HCT116 (cell line): ENCODE measurements around the gene CIART.

Source experiments
- CEBPB ChIP-seq: IDR thresholded peaks from 2 replicates; pipeline ENCODE4 v1.6.1; 2012; ENCODE audit warnings: low read depth
- EGR1 ChIP-seq: IDR thresholded peaks from 2 replicates; pipeline ENCODE4 v1.6.1; 2012; ENCODE audit warnings: low read depth
- EZH2 ChIP-seq: fragments of 200-600 bp; sonication (generic); IDR thresholded peaks from 2 replicates; pipeline ENCODE4 v1.6.1; 2017; ENCODE audit warnings: antibody characterized with exemption, mixed run types
- JUND ChIP-seq: IDR thresholded peaks from 2 replicates; pipeline ENCODE4 v1.6.1; 2012
- MAX ChIP-seq: IDR thresholded peaks from 2 replicates; pipeline ENCODE4 v1.6.1; 2012
- POLR2A ChIP-seq: IDR thresholded peaks from 2 replicates; pipeline ENCODE4 v1.7.0; 2011; ENCODE audit warnings: borderline replicate concordance; ENCODE audit not compliant: insufficient read depth, insufficient read length; ENCODE audit errors: extremely low read depth
- SP1 ChIP-seq: IDR thresholded peaks from 2 replicates; pipeline ENCODE4 v1.6.1; 2012; ENCODE audit warnings: low read depth
- SRF ChIP-seq: IDR thresholded peaks from 2 replicates; pipeline ENCODE4 v1.6.1; 2012; ENCODE audit warnings: low read depth
- YY1 ChIP-seq: IDR thresholded peaks from 2 replicates; pipeline ENCODE4 v1.6.1; 2011; ENCODE audit warnings: low read length, low read depth, moderate library complexity, mild to moderate bottlenecking; ENCODE audit not compliant: insufficient replicate concordance; ENCODE audit errors: extremely low read depth
- TF ChIP-seq, protein P1 (sequence below): IDR thresholded peaks from 2 replicates; pipeline ENCODE4 v1.6.1; 2012; ENCODE audit warnings: low read depth
- TF ChIP-seq, protein P2 (sequence below), 3 experiments: fragments of 200-600 bp in 1 of 3; sonication (generic) in 1 of 3; IDR thresholded peaks in 2 of 3; conservative IDR thresholded peaks in 1 of 3; 2 replicates each; pipeline ENCODE4 v1.5.1; 2012 to 2017; ENCODE audit warnings: low read depth in 2 of 3, low read length in 2 of 3, antibody characterized with exemption in 1 of 3, borderline replicate concordance in 1 of 3, control low read depth in 1 of 3, mild to moderate bottlenecking in 1 of 3, mixed read lengths in 1 of 3, mixed run types in 1 of 3, moderate library complexity in 1 of 3; ENCODE audit not compliant: insufficient read depth in 1 of 3

- TF ChIP-seq EZH2 (no peak), POLR2A (no peak), MAX (no peak), YY1 (no peak), SRF (no peak), JUND (no peak), SP1 (no peak), CEBPB (no peak), EGR1 (no peak)
- TF ChIP-seq, protein P1, sequence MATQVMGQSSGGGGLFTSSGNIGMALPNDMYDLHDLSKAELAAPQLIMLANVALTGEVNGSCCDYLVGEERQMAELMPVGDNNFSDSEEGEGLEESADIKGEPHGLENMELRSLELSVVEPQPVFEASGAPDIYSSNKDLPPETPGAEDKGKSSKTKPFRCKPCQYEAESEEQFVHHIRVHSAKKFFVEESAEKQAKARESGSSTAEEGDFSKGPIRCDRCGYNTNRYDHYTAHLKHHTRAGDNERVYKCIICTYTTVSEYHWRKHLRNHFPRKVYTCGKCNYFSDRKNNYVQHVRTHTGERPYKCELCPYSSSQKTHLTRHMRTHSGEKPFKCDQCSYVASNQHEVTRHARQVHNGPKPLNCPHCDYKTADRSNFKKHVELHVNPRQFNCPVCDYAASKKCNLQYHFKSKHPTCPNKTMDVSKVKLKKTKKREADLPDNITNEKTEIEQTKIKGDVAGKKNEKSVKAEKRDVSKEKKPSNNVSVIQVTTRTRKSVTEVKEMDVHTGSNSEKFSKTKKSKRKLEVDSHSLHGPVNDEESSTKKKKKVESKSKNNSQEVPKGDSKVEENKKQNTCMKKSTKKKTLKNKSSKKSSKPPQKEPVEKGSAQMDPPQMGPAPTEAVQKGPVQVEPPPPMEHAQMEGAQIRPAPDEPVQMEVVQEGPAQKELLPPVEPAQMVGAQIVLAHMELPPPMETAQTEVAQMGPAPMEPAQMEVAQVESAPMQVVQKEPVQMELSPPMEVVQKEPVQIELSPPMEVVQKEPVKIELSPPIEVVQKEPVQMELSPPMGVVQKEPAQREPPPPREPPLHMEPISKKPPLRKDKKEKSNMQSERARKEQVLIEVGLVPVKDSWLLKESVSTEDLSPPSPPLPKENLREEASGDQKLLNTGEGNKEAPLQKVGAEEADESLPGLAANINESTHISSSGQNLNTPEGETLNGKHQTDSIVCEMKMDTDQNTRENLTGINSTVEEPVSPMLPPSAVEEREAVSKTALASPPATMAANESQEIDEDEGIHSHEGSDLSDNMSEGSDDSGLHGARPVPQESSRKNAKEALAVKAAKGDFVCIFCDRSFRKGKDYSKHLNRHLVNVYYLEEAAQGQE: no peak
- TF ChIP-seq, protein P2, sequence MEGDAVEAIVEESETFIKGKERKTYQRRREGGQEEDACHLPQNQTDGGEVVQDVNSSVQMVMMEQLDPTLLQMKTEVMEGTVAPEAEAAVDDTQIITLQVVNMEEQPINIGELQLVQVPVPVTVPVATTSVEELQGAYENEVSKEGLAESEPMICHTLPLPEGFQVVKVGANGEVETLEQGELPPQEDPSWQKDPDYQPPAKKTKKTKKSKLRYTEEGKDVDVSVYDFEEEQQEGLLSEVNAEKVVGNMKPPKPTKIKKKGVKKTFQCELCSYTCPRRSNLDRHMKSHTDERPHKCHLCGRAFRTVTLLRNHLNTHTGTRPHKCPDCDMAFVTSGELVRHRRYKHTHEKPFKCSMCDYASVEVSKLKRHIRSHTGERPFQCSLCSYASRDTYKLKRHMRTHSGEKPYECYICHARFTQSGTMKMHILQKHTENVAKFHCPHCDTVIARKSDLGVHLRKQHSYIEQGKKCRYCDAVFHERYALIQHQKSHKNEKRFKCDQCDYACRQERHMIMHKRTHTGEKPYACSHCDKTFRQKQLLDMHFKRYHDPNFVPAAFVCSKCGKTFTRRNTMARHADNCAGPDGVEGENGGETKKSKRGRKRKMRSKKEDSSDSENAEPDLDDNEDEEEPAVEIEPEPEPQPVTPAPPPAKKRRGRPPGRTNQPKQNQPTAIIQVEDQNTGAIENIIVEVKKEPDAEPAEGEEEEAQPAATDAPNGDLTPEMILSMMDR (IDR thresholded peaks at IDR 0.05 in 2 of 3, conservative IDR thresholded peaks at IDR 0.05 in 1 of 3; ENCODE audit: borderline replicate concordance in 1 of 3, insufficient read depth in 1 of 3, low read depth in 2 of 3, low read length in 2 of 3): no peak
These were observed 29.4 kb downstream of the CIART start for GRCh38 chr1:150311762-150312161.
